ENCODE results near the gene LCAT. TPM values are rescaled to one million over a fixed set of nuclear protein-coding genes. Genes with fewer than 3 reads are reported as not detected.

LCAT gene
- polyA plus RNA-seq, 1 of the 3 experiments (the other 2 are of a cell fraction) = 11.1 TPM

DNA sequence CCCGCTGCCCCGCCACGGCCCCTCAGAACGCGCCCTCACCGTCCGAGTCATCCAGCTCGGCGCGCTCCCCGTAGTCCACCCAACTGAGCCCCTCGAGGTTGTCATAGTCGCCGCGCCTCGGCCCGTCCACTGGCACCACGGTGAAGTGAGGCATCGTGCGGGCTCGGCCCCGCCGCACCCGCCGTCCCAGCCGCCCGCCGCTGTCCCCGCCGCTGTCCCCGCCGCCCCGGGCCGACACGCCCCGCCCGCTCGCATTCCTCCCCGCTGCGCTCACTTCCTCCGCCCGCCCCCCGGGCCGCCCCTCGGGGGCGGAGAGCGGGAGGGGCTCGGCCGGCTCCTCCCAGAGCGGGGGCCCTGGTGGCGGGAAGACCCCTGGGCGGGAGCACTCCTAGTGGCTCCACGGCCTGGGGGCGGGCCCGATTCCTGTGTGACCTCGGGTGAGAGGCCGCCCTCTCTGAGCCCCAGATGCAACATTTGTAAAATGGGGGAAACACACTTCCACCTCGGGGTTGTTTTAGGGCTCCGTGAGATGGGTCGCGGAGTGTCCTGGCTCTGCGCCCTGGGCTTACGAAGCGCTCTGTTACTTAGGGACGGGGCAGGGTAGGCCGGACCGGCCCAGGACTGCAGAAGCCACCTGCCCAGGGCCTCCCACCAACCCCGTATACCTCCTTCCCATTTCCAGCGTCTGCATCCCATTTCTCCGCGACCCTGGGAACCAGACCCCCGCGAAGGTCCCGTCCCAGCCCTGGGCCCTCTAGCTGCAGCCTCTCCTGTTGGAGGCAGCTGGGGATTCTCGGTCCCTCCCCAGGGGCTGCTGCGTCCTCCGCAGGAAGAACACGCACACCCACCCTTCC, 24.7 kb upstream of the LCAT start, which contains the start of gene SLC12A4:
Gene SLC12A4 (minus strand): TSS at position 238 of the 854 bp plus-strand sequence. CDS start 84 bp downstream, at position 154.
- TF ChIP-seq POLR2AphosphoS5 (IDR thresholded peaks at IDR 0.05; ENCODE audit: low read depth, low read length) = peak; percentile 61; the same call in 1 of the 2 replicates
- TF ChIP-seq JUND (IDR thresholded peaks at IDR 0.05) = no peak
- no peak for TF ChIP-seq NFIC (IDR thresholded peaks at IDR 0.05; ENCODE audit: borderline replicate concordance)
- TF ChIP-seq SIN3A (IDR thresholded peaks at IDR 0.05; ENCODE audit: borderline replicate concordance, low read depth, low read length) = no peak; the same call in 1 of the 2 replicates
- TF ChIP-seq RCOR1 (IDR thresholded peaks at IDR 0.05; ENCODE audit: low read length) = peak; percentile 22; the same call in 1 of the 2 replicates
- TF ChIP-seq GABPA (IDR thresholded peaks at IDR 0.05; ENCODE audit: low read depth) = peak; percentile 57
- TF ChIP-seq TEAD4 (IDR thresholded peaks at IDR 0.05; ENCODE audit: borderline replicate concordance, insufficient read depth) = peak; percentile 71; the same call in 1 of the 2 replicates
- TF ChIP-seq FOXM1 (IDR thresholded peaks at IDR 0.05; ENCODE audit: low read depth) = no peak
- peak; percentile 10; the same call in 1 of the 2 replicates for TF ChIP-seq MAX (IDR thresholded peaks at IDR 0.05; ENCODE audit: low read depth)
- TF ChIP-seq REST (IDR thresholded peaks at IDR 0.05; ENCODE audit: low read depth, low read length) = peak; percentile 27; the same call in 1 of the 2 replicates
- no peak for TF ChIP-seq RAD21 (IDR thresholded peaks at IDR 0.05; ENCODE audit: low read length)
- no peak for TF ChIP-seq GATA2 (CRISPR knock-in tag; IDR thresholded peaks at IDR 0.05)
- TF ChIP-seq PBX3 (IDR thresholded peaks at IDR 0.05) = peak; percentile 40; the same call in 1 of the 2 replicates
- peak; percentile 48; the same call in 1 of the 2 replicates for TF ChIP-seq TAF1 (IDR thresholded peaks at IDR 0.05; ENCODE audit: borderline replicate concordance, low read depth, low read length)
- TF ChIP-seq FOSL2 (IDR thresholded peaks at IDR 0.05; ENCODE audit: borderline replicate concordance, low read depth) = peak; percentile 37; the same call in 1 of the 2 replicates
- no peak; the same call in 1 of the 2 replicates for TF ChIP-seq MXI1 (IDR thresholded peaks at IDR 0.05; ENCODE audit: low read depth, low read length)
- TF ChIP-seq, protein P1, sequence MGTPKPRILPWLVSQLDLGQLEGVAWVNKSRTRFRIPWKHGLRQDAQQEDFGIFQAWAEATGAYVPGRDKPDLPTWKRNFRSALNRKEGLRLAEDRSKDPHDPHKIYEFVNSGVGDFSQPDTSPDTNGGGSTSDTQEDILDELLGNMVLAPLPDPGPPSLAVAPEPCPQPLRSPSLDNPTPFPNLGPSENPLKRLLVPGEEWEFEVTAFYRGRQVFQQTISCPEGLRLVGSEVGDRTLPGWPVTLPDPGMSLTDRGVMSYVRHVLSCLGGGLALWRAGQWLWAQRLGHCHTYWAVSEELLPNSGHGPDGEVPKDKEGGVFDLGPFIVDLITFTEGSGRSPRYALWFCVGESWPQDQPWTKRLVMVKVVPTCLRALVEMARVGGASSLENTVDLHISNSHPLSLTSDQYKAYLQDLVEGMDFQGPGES (IDR thresholded peaks at IDR 0.05; ENCODE audit: low read depth, low read length) = no peak
- peak within 1 kb of the TSS; percentile 96 for H3K4me2 ChIP-seq
- POLR2A ChIA-PET = no interaction called here
- peak within 1 kb of the TSS; percentile 83 for H2AFZ ChIP-seq (ENCODE audit: low read depth)
- peaks cover 15 to 32% of the 10 kb centered on the region in 2 experiments; a peak in 3 of 4 replicates for H3K4me1 ChIP-seq (ENCODE audit: control insufficient read depth in 1 of 2, insufficient read depth in 2 of 2, low read depth in 1 of 2, low read length in 1 of 2)
- peak within 1 kb of the TSS; percentile 61 to 73 for H3K27ac ChIP-seq (ENCODE audit: low read depth in 2 of 2, low read length in 1 of 2)
- no peaks in the 10 kb centered on the region for H3K27me3 ChIP-seq (ENCODE audit: insufficient read depth)
- H3K36me3 ChIP-seq (replicated peaks in 1 of 2; ENCODE audit: control insufficient read depth in 1 of 2, insufficient read depth in 2 of 2, low read length in 1 of 2) = peaks cover 12 to 13% of the 10 kb centered on the region in 2 experiments
- no peaks in the 10 kb centered on the region for H3K9me3 ChIP-seq
- peaks cover 33% of the 10 kb centered on the region for H4K20me1 ChIP-seq (ENCODE audit: insufficient read depth)
- peak within 1 kb of the TSS; percentile 96 for H3K9ac ChIP-seq
- 18% methylated on average over 14 of the region's 78 CpGs for WGBS (ENCODE audit: low lambda C conversion rate)
- peaks cover 4% of the 10 kb centered on the region for H3F3A ChIP-seq (replicated peaks; ENCODE audit: insufficient read depth)
- peaks cover 47% of the 10 kb centered on the region for H3K79me2 ChIP-seq (ENCODE audit: insufficient read depth)
- CTCF ChIA-PET = interaction anchor here (0.6 to 1.4 kb wide), 5 partner anchors 84 to 406 kb away, joined by 3 read pairs; partner anchors contain the start of gene CTCF
- H3K9me2 ChIP-seq = no peaks in the 10 kb centered on the region
- peak within 1 kb of the TSS; percentile 73 to 79 for H3K4me3 ChIP-seq (ENCODE audit: low read depth in 2 of 2, low read length in 1 of 2)
- DNase-seq = peak; percentile 99

All from SK-N-SH (cell line).